ENCODE measurements around the gene GJB1. TPM values are rescaled to one million over a fixed set of nuclear protein-coding genes. Genes with fewer than 3 reads are reported as not detected.

The GJB1 gene
- total RNA-seq, 1 donor from 2014 or later, result not detected

DNA sequence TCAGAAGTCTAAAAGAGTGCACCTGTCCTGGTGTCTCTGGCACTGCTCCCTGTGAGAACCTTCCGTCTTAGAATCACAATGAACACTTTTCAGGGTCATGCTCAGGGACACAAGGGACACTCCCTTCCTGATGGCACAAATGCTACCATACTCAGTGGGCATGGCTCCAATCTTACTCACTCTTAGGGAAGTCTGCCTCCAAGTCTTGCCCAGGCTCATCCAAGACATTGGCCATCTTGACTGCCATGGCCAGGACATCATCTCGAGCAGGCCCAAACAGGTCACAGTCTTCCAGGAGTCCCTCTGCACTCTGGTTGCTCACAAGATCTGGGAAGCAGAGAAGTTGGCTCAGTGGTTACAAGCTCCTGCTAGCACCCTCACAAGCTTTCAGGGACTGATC is 22.1 kb downstream of the GJB1 start:
- Mint-ChIP-seq H3K4me3 (ENCODE audit: unreplicated experiment) (no peak overlapping the region), H3K4me1 (ENCODE audit: unreplicated experiment) (no peaks in the 10 kb centered on the region), H3K27ac (ENCODE audit: unreplicated experiment) (no peak overlapping the region), H3K9me3 (ENCODE audit: unreplicated experiment) (no peaks in the 10 kb centered on the region), H3K27me3 (ENCODE audit: unreplicated experiment) (no peaks in the 10 kb centered on the region), H3K36me3 (ENCODE audit: unreplicated experiment) (peaks cover 33% of the 10 kb centered on the region)
- DNase-seq (ENCODE audit: extremely low spot score, unreplicated experiment), result no peak
- TF ChIP-seq, protein P1, sequence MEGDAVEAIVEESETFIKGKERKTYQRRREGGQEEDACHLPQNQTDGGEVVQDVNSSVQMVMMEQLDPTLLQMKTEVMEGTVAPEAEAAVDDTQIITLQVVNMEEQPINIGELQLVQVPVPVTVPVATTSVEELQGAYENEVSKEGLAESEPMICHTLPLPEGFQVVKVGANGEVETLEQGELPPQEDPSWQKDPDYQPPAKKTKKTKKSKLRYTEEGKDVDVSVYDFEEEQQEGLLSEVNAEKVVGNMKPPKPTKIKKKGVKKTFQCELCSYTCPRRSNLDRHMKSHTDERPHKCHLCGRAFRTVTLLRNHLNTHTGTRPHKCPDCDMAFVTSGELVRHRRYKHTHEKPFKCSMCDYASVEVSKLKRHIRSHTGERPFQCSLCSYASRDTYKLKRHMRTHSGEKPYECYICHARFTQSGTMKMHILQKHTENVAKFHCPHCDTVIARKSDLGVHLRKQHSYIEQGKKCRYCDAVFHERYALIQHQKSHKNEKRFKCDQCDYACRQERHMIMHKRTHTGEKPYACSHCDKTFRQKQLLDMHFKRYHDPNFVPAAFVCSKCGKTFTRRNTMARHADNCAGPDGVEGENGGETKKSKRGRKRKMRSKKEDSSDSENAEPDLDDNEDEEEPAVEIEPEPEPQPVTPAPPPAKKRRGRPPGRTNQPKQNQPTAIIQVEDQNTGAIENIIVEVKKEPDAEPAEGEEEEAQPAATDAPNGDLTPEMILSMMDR (IDR thresholded peaks at IDR 0.05), result no peak

DNA sequence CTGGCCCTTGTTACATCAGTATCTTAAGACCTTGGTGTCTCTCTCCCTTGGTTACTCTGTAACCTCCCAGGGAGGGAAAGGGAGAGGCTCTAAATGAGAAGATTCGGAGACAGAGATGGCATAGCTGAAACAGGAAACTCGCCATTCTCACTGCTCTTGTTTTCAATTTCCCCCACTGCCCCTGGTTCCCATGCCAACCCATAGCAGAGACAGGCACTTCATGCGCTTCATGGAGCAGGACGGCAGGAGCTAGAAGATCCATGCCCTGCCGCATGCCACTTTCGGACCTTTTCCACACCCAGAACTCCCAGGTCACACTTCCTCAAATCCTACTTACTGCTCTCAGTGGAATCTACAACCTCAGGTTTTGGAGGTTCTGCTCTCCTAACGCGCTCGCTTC is 27.8 kb downstream of the GJB1 start:
- peaks cover 4% of the 10 kb centered on the region for H3K9me3 Mint-ChIP-seq (ENCODE audit: unreplicated experiment)

DNA sequence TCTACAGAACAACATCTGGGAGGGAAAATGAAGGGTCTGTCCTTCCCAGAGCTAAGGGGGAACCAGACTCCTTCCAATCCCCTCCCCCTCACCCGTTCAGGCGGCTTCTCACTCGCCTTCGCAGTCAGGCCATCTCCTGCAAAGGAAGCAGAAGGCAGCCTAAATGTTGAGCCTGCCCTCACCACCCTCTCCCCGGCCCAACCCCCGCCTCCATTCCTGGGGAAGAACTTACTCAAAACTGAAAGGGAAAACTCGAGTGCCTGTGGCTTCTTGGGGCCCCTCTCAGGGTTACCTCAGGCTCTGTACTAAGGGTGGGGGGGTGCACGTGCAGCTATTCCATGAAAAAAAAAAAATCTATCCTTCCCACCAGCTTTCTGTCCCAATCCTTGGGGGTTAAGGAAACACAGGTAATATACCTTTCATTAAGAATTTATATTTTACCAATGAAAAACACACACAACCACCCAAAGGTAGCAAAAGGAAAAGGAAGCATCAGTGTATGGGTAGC is 28.5 kb downstream of the GJB1 start:
- DNase-seq (ENCODE audit: extremely low spot score, unreplicated experiment), result no peak
- Mint-ChIP-seq H3K9me3 (ENCODE audit: unreplicated experiment) (peaks cover 5% of the 10 kb centered on the region), H3K27ac (ENCODE audit: unreplicated experiment) (no peak overlapping the region), H3K27me3 (ENCODE audit: unreplicated experiment) (no peaks in the 10 kb centered on the region), H3K36me3 (ENCODE audit: unreplicated experiment) (peaks cover 5% of the 10 kb centered on the region), H3K4me3 (ENCODE audit: unreplicated experiment) (peak overlapping the region; percentile 26), H3K4me1 (ENCODE audit: unreplicated experiment) (peaks cover 15% of the 10 kb centered on the region)
- TF ChIP-seq, protein P1 (IDR thresholded peaks at IDR 0.05), result no peak

More for the DNA sequence above, 27.8 kb downstream of the GJB1 start:
- H3K27me3 Mint-ChIP-seq (ENCODE audit: unreplicated experiment), result no peaks in the 10 kb centered on the region
- no peak overlapping the region for H3K4me3 Mint-ChIP-seq (ENCODE audit: unreplicated experiment)
- TF ChIP-seq, protein P1 (IDR thresholded peaks at IDR 0.05), result no peak
- H3K27ac Mint-ChIP-seq (ENCODE audit: unreplicated experiment), result no peak overlapping the region
- H3K36me3 Mint-ChIP-seq (ENCODE audit: unreplicated experiment), result peaks cover 6% of the 10 kb centered on the region
- DNase-seq (ENCODE audit: extremely low spot score, unreplicated experiment), result no peak
- H3K4me1 Mint-ChIP-seq (ENCODE audit: unreplicated experiment), result peaks cover 15% of the 10 kb centered on the region

DNA sequence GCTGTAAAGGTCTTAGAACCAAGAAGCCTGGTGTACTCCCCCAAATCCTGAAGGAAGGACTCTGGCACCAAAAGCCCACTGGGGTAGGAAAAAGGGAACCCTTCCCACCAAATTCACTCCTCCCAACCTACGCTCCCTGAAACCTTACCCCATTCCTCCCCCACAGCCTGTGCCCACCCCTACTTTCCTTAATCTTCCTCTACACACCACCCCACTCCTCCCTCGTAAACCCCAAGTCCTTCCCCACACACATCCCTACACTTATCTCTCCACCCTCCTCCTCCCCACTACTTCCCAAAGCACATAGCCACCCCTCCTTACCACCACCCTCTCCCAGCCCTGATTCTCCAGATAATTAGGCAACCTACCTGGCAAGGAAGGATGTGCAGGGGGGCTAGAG is 29.2 kb downstream of the GJB1 start:
- H3K27ac Mint-ChIP-seq (ENCODE audit: unreplicated experiment), result no peak overlapping the region
- TF ChIP-seq, protein P1 (IDR thresholded peaks at IDR 0.05), result no peak

DNA sequence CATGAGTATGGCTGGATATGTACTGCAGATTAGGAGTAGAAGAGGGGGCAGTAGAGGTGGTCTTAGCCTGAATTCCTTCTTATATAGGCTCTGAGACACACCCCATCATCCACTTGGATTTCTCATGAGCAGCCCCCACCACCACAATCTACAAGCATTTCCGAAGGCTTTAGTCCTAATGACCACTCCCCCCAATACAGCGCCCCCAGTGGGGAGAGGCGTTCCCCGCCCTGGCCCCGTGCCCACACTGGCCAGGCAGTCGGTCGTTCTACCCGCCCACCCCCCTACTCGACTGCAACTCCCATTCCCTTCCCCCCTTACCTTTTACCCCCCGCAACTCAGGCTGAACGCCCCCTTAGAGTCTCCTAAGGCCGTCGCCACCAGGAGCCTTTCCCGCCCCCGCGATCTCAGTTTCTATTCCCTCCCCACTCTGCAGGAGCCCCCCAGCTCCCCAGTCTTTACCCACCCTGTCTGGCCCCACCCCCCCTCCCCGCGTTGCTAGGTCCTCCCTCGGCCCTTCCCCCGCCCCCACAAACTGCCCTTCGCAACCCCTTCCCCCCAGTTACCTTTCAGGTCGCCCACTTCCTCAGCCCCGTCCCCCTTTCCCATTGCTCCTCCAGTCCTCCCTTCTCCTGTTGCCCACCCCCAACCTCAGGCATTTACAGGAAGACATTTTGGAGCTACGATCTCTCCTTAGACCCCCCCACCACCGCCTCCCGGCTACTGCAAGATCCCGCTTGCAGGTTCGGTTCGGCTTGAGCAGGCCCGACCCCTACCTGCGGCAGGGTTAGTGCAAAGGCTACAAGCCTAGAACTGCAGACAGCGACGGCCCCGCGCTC is 30.4 kb downstream of the GJB1 start:
- no peak for DNase-seq (ENCODE audit: extremely low spot score, unreplicated experiment)
- TF ChIP-seq, protein P1 (IDR thresholded peaks at IDR 0.05), result peak; percentile 56
- Mint-ChIP-seq H3K4me1 (ENCODE audit: unreplicated experiment) (peaks cover 15% of the 10 kb centered on the region), H3K36me3 (ENCODE audit: unreplicated experiment) (no peaks in the 10 kb centered on the region), H3K27ac (ENCODE audit: unreplicated experiment) (peak overlapping the region; percentile 78), H3K4me3 (ENCODE audit: unreplicated experiment) (peak overlapping the region; percentile 89), H3K27me3 (ENCODE audit: unreplicated experiment) (no peaks in the 10 kb centered on the region), H3K9me3 (ENCODE audit: unreplicated experiment) (peaks cover 5% of the 10 kb centered on the region)

More for the DNA sequence above, 29.2 kb downstream of the GJB1 start:
- Mint-ChIP-seq H3K4me3 (ENCODE audit: unreplicated experiment) (peak overlapping the region; percentile 26), H3K36me3 (ENCODE audit: unreplicated experiment) (no peaks in the 10 kb centered on the region), H3K9me3 (ENCODE audit: unreplicated experiment) (peaks cover 5% of the 10 kb centered on the region), H3K27me3 (ENCODE audit: unreplicated experiment) (no peaks in the 10 kb centered on the region), H3K4me1 (ENCODE audit: unreplicated experiment) (peaks cover 15% of the 10 kb centered on the region)
- no peak for DNase-seq (ENCODE audit: extremely low spot score, unreplicated experiment)

Data from osteocyte (in vitro differentiated cells).